C4-2B (cell line): ENCODE measurements around the gene LOXL1.

Experiments used
- CTCF ChIP-seq: fragments of 450-650 bp; conservative IDR thresholded peaks from 2 replicates; pipeline ENCODE4 v1.5.1; 2017; ENCODE audit warnings: mild to moderate bottlenecking
- ZFX ChIP-seq: fragments of 450-650 bp; IDR thresholded peaks from 2 replicates; pipeline ENCODE4 v1.6.1; 2017

GRCh38 chr15:73984208-73984979 is 58.1 kb downstream of the LOXL1 start:
- TF ChIP-seq CTCF (no peak), ZFX (no peak)
